Breast epithelium (tissue), 4 donors: ENCODE data around the gene TXNRD1. TPM values are rescaled to one million over a fixed set of nuclear protein-coding genes. Genes with fewer than 3 reads are reported as not detected.

Source experiments
- DNase-seq, 2 donors: peaks; one replicate each; pipeline ENCODE4 v3.0.0-alpha.2; 2019; ENCODE audit warnings: low spot score in 2 of 2
- H3K27ac ChIP-seq, 2 donors: fragments of 200-600 bp; sonication (generic) in 1 of 2; one replicate each; pipeline ENCODE4 v1.5.1; 2016 to 2019; ENCODE audit warnings: mild to moderate bottlenecking in 1 of 2
- H3K27me3 ChIP-seq, 2 donors: fragments of 200-600 bp; sonication (generic) in 1 of 2; one replicate each; pipeline versions ENCODE4 v1.5.1 to v1.6.0; 2017 to 2019; ENCODE audit warnings: control low read depth in 1 of 2, mild to moderate bottlenecking in 1 of 2
- H3K36me3 ChIP-seq: fragments of 200-600 bp; one replicate; pipeline ENCODE4 v1.5.1; 2019
- H3K4me1 ChIP-seq, 2 donors: fragments of 200-600 bp; sonication (generic); one replicate each; pipeline ENCODE4 v1.5.1; 2016 to 2019; ENCODE audit warnings: control low read depth in 1 of 2
- H3K4me3 ChIP-seq, 3 donors: fragments of 200-600 bp; sonication (generic); 1 replicate in 2 of 3; 2 replicates in 1 of 3; pipeline ENCODE4 v1.5.1; 2016 to 2019; ENCODE audit warnings: mild to moderate bottlenecking in 3 of 3, moderate library complexity in 2 of 3
- H3K9me3 ChIP-seq, 2 donors: fragments of 200-600 bp; sonication (generic) in 1 of 2; one replicate each; pipeline ENCODE4 v1.5.1; 2016 to 2019; ENCODE audit warnings: control low read depth in 1 of 2
- POLR2A ChIP-seq: fragments of 450-650 bp; IDR thresholded peaks from one replicate; pipeline ENCODE4 v1.6.1; 2016; ENCODE audit warnings: antibody characterized with exemption, mild to moderate bottlenecking, moderate library complexity
- POLR2AphosphoS5 ChIP-seq, 3 donors: sonication (generic); formaldehyde crosslinking; IDR thresholded peaks; one replicate each; pipeline ENCODE4 v1.6.1; 2017; ENCODE audit warnings: antibody characterized with exemption in 3 of 3
- intact Hi-C: fragments of 100-400 bp; cut with DNase I; formaldehyde crosslinking; loops from one replicate; pipeline ENCODE4 v1.15.1; 2023; ENCODE audit warnings: low total_unique reads
- total RNA-seq, 3 donors: library from RNA; depleted of rRNA; stranded (reverse); fragments of >200 nt; gene quantifications; one replicate each; pipeline ENCODE4 v1.1.0, GENCODE V29; 2016
- TF ChIP-seq, protein P1 (sequence below), 3 donors: fragments of 450-650 bp; IDR thresholded peaks; one replicate each; pipeline ENCODE4 v1.5.1; 2016 to 2017; ENCODE audit warnings: antibody characterized with exemption in 3 of 3, mild to moderate bottlenecking in 3 of 3, moderate library complexity in 3 of 3

Gene TXNRD1
- total RNA-seq, 3 donors from 2014 or later, result 60.2 to 137 (median 103) TPM

DNA sequence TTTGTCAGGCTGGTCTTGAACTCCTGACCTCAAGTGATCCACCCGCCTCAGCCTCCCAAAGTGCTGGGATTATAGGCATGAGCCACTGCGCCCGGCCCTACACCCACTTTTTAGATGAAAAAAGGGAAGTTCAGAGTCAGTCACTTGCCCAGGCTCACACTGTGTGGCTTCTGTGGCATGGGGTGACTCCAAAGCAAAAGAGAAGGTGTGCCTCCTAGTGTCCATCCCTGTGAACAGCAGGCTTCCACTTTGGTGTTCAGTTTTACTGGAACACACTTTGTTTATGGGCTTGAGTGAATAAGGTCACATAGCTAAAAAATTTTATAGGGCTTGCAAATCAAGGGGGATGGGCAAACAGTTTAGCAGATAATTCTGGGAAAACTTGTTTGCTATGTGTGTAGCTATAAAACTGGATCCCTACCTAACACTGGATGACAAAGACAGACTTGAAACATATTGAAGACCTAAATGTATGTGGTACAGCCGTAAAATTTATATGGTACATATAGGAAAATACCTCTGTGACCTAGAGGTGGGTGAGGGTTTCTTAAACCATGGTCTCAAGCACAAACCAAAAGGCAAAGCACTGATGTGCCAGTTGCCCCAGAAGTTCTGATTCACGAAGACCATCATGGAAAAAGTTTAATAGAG is 142.9 kb downstream of the TXNRD1 start:
- peak in 1 of 2 donors; percentile 41 for DNase-seq
- Histone ChIP-seq H3K27ac (no peak overlapping the region), H3K36me3 (no peaks in the 10 kb centered on the region), H3K4me1 (no peaks in the 10 kb centered on the region), H3K27me3 (no peaks in the 10 kb centered on the region), H3K9me3 (peaks cover 0 to 4% of the 10 kb centered on the region in 2 donors), H3K4me3 (no peak overlapping the region)
- intact Hi-C loops, result loop anchor here (5.0 kb wide), 1 partner anchor 156 kb away; no protein-coding TSS in a partner anchor
- TF ChIP-seq, protein P1, sequence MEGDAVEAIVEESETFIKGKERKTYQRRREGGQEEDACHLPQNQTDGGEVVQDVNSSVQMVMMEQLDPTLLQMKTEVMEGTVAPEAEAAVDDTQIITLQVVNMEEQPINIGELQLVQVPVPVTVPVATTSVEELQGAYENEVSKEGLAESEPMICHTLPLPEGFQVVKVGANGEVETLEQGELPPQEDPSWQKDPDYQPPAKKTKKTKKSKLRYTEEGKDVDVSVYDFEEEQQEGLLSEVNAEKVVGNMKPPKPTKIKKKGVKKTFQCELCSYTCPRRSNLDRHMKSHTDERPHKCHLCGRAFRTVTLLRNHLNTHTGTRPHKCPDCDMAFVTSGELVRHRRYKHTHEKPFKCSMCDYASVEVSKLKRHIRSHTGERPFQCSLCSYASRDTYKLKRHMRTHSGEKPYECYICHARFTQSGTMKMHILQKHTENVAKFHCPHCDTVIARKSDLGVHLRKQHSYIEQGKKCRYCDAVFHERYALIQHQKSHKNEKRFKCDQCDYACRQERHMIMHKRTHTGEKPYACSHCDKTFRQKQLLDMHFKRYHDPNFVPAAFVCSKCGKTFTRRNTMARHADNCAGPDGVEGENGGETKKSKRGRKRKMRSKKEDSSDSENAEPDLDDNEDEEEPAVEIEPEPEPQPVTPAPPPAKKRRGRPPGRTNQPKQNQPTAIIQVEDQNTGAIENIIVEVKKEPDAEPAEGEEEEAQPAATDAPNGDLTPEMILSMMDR (IDR thresholded peaks at IDR 0.05), result peak; percentile 77 to 86 (median 80)
- no peak for TF ChIP-seq POLR2AphosphoS5 (IDR thresholded peaks at IDR 0.05)
- TF ChIP-seq POLR2A, result no peak

DNA sequence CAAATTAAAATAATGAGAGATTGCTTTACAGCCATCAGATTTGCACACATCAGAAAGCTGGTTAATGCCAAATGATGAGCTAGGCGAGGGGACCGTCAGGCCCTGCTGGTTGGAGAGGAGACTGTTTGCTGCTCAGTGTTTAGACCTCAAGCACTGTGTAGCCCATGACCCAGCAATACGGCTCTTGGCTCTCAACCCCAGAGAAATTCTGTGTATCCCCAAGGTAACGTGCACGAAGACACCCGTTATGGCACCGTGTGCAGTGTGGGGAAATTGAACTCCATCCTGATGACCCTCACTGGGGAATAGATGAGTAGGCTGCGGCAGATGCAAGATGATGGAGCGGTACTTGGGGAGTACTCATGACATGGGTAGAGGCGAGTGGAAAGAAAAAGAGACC is 143.6 kb downstream of the TXNRD1 start:
- DNase-seq, result no peak
- H3K4me3 ChIP-seq, result no peak overlapping the region
- no peaks in the 10 kb centered on the region for H3K36me3 ChIP-seq
- H3K9me3 ChIP-seq, result peaks cover 0 to 4% of the 10 kb centered on the region in 2 donors
- no peak overlapping the region for H3K27ac ChIP-seq
- no peaks in the 10 kb centered on the region for H3K4me1 ChIP-seq
- TF ChIP-seq POLR2A, result no peak
- no peak for TF ChIP-seq POLR2AphosphoS5 (IDR thresholded peaks at IDR 0.05)
- TF ChIP-seq, protein P1 (IDR thresholded peaks at IDR 0.05), result no peak
- intact Hi-C loops, result loop anchor here (5.0 kb wide), 1 partner anchor 157 kb away; no protein-coding TSS in a partner anchor
- no peaks in the 10 kb centered on the region for H3K27me3 ChIP-seq

DNA sequence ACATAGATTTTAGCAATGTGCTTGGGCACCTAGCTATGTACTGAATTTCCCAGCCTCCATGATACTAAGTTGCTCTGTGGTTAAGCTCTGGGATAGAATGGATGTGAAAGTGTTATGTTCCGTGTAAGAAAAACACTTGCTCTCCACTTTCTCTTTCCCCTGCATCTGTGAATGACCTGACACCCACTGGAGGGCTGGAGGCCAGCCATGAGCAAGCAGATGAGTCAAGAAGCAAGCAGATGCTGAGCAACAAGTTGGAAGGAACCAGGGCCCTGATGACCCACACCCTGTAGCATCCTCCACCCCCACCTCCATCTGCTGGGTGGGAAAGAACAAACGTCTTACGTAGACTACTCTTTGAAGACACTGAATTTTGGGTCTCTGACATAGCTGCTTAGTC is 144.6 kb downstream of the TXNRD1 start:
- no peak overlapping the region for H3K4me3 ChIP-seq
- no peaks in the 10 kb centered on the region for H3K27me3 ChIP-seq
- TF ChIP-seq, protein P1 (IDR thresholded peaks at IDR 0.05), result no peak
- no peak for TF ChIP-seq POLR2AphosphoS5 (IDR thresholded peaks at IDR 0.05)
- no peak for TF ChIP-seq POLR2A
- H3K9me3 ChIP-seq, result peaks cover 0 to 4% of the 10 kb centered on the region in 2 donors
- no peaks in the 10 kb centered on the region for H3K36me3 ChIP-seq
- H3K4me1 ChIP-seq, result no peaks in the 10 kb centered on the region
- no peak overlapping the region for H3K27ac ChIP-seq
- intact Hi-C loops, result no loop called here
- DNase-seq, result no peak

DNA sequence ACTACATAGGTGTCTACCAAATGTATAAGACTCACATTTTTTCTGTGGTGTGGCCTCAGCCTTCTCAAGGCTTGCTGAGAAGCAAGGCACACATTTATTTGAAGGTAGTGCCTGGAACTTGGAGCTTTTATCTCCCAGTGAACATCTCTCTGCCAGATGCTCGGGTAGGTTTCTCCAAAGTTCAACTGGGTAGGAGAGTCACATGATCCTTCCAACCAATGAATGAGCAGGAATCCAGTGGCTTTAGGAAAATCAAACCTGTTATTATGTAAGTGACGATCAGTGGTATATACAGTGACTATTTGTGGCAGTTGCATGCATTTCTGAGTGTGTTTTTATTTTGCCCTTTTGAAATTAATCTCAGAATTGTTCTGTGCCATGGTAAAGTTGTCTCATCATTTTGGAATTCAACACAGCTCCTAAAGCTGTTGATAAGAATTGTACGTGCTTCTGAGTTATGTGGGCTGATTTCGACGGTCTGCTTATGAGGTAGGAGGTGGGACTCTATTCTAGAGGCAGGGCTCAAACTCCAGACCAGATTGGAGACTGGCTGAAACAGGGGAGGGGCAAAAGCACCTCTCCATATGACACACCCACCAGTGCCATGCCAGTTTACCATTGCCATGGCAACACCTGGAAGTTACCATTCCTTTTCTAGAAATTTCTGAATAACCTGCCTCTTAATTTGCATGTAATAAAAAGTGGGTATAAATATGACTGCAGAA is 145.6 kb downstream of the TXNRD1 start:
- H3K4me1 ChIP-seq, result no peaks in the 10 kb centered on the region
- H3K9me3 ChIP-seq, result peaks cover 0 to 4% of the 10 kb centered on the region in 2 donors
- no peaks in the 10 kb centered on the region for H3K27me3 ChIP-seq
- DNase-seq, result no peak
- no peak for TF ChIP-seq POLR2A
- TF ChIP-seq, protein P1 (IDR thresholded peaks at IDR 0.05), result no peak
- no peak for TF ChIP-seq POLR2AphosphoS5 (IDR thresholded peaks at IDR 0.05)
- H3K4me3 ChIP-seq, result no peak overlapping the region
- no peak overlapping the region for H3K27ac ChIP-seq
- intact Hi-C loops, result no loop called here
- H3K36me3 ChIP-seq, result no peaks in the 10 kb centered on the region

DNA sequence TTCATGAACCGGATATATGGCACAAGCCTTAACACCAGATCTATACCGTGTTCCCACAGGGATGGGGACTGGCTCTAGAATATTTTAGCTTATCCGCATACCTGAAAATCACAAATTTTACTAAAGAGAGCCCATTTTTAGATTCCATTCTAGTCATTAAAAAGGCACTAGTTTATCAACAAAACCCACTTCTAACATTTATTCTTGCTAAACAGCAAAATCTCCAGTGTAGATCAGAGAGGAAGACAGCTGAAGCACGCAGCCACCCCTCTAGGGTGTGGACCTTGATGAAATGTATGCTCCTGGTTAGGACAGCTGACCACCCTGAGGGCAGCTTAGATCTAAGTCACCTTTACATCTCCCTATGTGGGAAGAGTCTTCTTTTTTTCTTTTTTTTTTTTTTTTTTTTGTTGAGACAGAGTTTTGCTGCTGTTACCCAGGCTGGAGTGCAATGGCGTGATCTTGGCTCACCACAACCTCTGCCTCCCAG is 150.4 kb downstream of the TXNRD1 start:
- H3K4me1 ChIP-seq, result no peaks in the 10 kb centered on the region
- intact Hi-C loops, result no loop called here
- no peak for TF ChIP-seq POLR2AphosphoS5 (IDR thresholded peaks at IDR 0.05)
- TF ChIP-seq POLR2A, result no peak
- TF ChIP-seq, protein P1 (IDR thresholded peaks at IDR 0.05), result no peak
- no peak overlapping the region for H3K4me3 ChIP-seq
- no peak for DNase-seq
- H3K27ac ChIP-seq, result no peak overlapping the region
- peaks cover 6 to 10% of the 10 kb centered on the region in 2 donors for H3K9me3 ChIP-seq
- no peaks in the 10 kb centered on the region for H3K27me3 ChIP-seq
- no peaks in the 10 kb centered on the region for H3K36me3 ChIP-seq
